Measurements from ENCODE around the gene RIPK4. TPM values are rescaled to one million over a fixed set of nuclear protein-coding genes. Genes with fewer than 3 reads are reported as not detected.

Gene RIPK4
- total and polyA plus RNA-seq, 7 experiments from 2014 or later: 0.24 to 2.2 (median 0.41) TPM; not detected in 1

GRCh38 chr21:41765973-41766882, 624 bp downstream of the RIPK4 start:
- peak overlapping the region in 9 of 10 donors; percentile 45 to 97 (median 69) for H3K4me3 Mint-ChIP-seq
- peaks cover 8 to 35% of the 10 kb centered on the region in 2 donors for H3K27me3 ChIP-seq (ENCODE audit: control insufficient read depth in 2 of 2, insufficient read depth in 2 of 2, low read length in 2 of 2)
- no peak for ATAC-seq
- POLR2A ChIA-PET: no interaction called here
- peaks cover 0 to 5% (median 3%) of the 10 kb centered on the region in 5 donors for H3K36me3 Mint-ChIP-seq
- DNase-seq: no peak
- peaks cover 0 to 6% (median 0%) of the 10 kb centered on the region in 11 donors for H3K9me3 Mint-ChIP-seq
- H3K4me3 ChIP-seq (ENCODE audit: low read length): peak overlapping the region; percentile 15
- H3K36me3 ChIP-seq (ENCODE audit: control insufficient read depth in 2 of 3, insufficient read depth in 3 of 3, low read length in 3 of 3): no peaks in the 10 kb centered on the region
- CTCF ChIA-PET: interaction anchor here (0.6 kb wide), 1 partner anchor 35 kb away, joined by 3 read pairs; no protein-coding TSS in a partner anchor
- H3K4me1 Mint-ChIP-seq: peaks cover 26 to 43% (median 34%) of the 10 kb centered on the region in 7 donors
- H3K27ac Mint-ChIP-seq: peak overlapping the region in 1 of 9 donors; percentile 45
- peaks cover 11 to 38% of the 10 kb centered on the region in 2 donors for H3K4me1 ChIP-seq (ENCODE audit: control insufficient read depth in 2 of 2, insufficient read depth in 2 of 2, low read length in 2 of 2)
- H3K9me3 ChIP-seq (ENCODE audit: control insufficient read depth in 2 of 3, low read length in 3 of 3): no peaks in the 10 kb centered on the region
- H3K27me3 Mint-ChIP-seq: peaks cover 64 to 89% (median 73%) of the 10 kb centered on the region in 5 donors
- intact Hi-C loops (cut with micrococcal nuclease): loop anchor here in 1 of 2 donors (5.0 kb wide), 1 partner anchor 111 kb away; the partner anchor contains the start of gene PRDM15
- H3K27ac ChIP-seq (ENCODE audit: low read depth, low read length): no peak overlapping the region

- CTCF ChIA-PET: interaction anchor here (0.6 kb wide), 1 partner anchor 36 kb away, joined by 3 read pairs; no protein-coding TSS in a partner anchor
These were observed 1.4 kb downstream of the RIPK4 start for GRCh38 chr21:41765420-41765821.

DNA sequence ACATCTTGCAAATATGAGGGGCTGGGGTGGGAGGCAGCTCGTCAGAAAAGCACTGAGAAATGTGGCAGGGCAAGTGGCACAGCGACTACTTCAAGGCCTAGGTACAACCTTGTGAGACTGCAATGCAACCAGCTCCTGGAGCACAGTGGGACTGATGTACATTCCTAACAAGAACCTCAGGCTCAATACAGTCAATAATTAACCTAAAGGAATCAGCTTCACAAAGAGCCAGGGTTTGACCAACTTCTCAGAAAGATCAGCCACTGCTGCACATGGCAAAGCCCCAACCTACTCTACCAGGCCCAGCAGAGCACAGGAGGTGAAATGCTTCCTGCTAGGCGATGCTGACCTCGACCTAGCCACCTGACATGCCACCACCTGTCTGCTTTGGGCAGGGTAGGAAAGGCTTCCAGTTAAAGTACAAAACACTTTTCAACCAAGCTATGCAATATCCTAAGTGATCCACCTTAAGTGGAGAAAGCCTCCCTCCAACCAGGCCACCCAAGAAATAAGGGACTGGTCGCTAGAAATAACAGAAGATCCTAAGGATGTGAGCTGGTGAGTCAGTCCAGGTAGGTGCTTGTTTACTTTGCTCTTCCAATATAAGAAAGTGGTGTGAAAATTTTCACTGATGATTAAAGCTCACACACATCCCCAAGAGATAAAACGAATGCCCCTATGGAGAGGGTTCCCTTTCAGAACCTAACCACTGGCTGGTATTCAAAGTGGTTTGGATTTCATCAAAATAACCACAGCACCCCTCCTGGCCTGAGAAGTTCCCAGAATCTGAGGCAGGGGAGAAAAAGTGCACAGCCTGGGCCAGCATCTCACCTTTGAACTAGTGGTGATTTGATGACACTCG, 2.1 kb downstream of the RIPK4 start:
- ATAC-seq (no peak), DNase-seq (no peak)
- CTCF ChIA-PET: no interaction called here
- H3K36me3 Mint-ChIP-seq: peaks cover 0 to 10% (median 3%) of the 10 kb centered on the region in 5 donors
- H3K27me3 ChIP-seq (ENCODE audit: control insufficient read depth in 2 of 2, insufficient read depth in 2 of 2, low read length in 2 of 2): peaks cover 8 to 39% of the 10 kb centered on the region in 2 donors
- H3K27ac Mint-ChIP-seq: no peak overlapping the region
- no peaks in the 10 kb centered on the region for H3K36me3 ChIP-seq (ENCODE audit: control insufficient read depth in 2 of 3, insufficient read depth in 3 of 3, low read length in 3 of 3)
- peaks cover 25 to 55% (median 42%) of the 10 kb centered on the region in 7 donors for H3K4me1 Mint-ChIP-seq
- no peak overlapping the region for H3K27ac ChIP-seq (ENCODE audit: low read depth, low read length)
- intact Hi-C loops (cut with micrococcal nuclease): loop anchor here in 1 of 2 donors (5.0 kb wide), 1 partner anchor 113 kb away; the partner anchor contains the start of gene PRDM15
- H3K9me3 ChIP-seq (ENCODE audit: control insufficient read depth in 2 of 3, low read length in 3 of 3): no peaks in the 10 kb centered on the region
- POLR2A ChIA-PET: no interaction called here
- H3K27me3 Mint-ChIP-seq: peaks cover 65 to 87% (median 77%) of the 10 kb centered on the region in 5 donors
- no peak overlapping the region for H3K4me3 ChIP-seq (ENCODE audit: low read length)
- H3K4me3 Mint-ChIP-seq: peak overlapping the region in 8 of 10 donors; percentile 25 to 87 (median 54)
- peaks cover 0 to 6% (median 0%) of the 10 kb centered on the region in 11 donors for H3K9me3 Mint-ChIP-seq
- peaks cover 11 to 38% of the 10 kb centered on the region in 2 donors for H3K4me1 ChIP-seq (ENCODE audit: control insufficient read depth in 2 of 2, insufficient read depth in 2 of 2, low read length in 2 of 2)

More at GRCh38 chr21:41765420-41765821, 1.4 kb downstream of the RIPK4 start:
- H3K4me1 ChIP-seq (ENCODE audit: control insufficient read depth in 2 of 2, insufficient read depth in 2 of 2, low read length in 2 of 2): peaks cover 11 to 38% of the 10 kb centered on the region in 2 donors
- Mint-ChIP-seq H3K27ac (peak overlapping the region in 1 of 9 donors; percentile 45), H3K4me3 (peak overlapping the region in 8 of 10 donors; percentile 49 to 87 (median 62)), H3K27me3 (peaks cover 64 to 90% (median 77%) of the 10 kb centered on the region in 5 donors), H3K4me1 (peaks cover 26 to 51% (median 42%) of the 10 kb centered on the region in 7 donors), H3K9me3 (peaks cover 0 to 6% (median 0%) of the 10 kb centered on the region in 11 donors), H3K36me3 (peaks cover 0 to 5% (median 3%) of the 10 kb centered on the region in 5 donors)
- intact Hi-C loops (cut with micrococcal nuclease): loop anchor here in 1 of 2 donors (5.0 kb wide), 1 partner anchor 112 kb away; the partner anchor contains the start of gene PRDM15
- H3K4me3 ChIP-seq (ENCODE audit: low read length): no peak overlapping the region
- H3K27ac ChIP-seq (ENCODE audit: low read depth, low read length): no peak overlapping the region
- no peaks in the 10 kb centered on the region for H3K9me3 ChIP-seq (ENCODE audit: control insufficient read depth in 2 of 3, low read length in 3 of 3)
- DNase-seq: no peak
- POLR2A ChIA-PET: no interaction called here
- ATAC-seq: no peak
- peaks cover 8 to 39% of the 10 kb centered on the region in 2 donors for H3K27me3 ChIP-seq (ENCODE audit: control insufficient read depth in 2 of 2, insufficient read depth in 2 of 2, low read length in 2 of 2)
- H3K36me3 ChIP-seq (ENCODE audit: control insufficient read depth in 2 of 3, insufficient read depth in 3 of 3, low read length in 3 of 3): no peaks in the 10 kb centered on the region

DNA sequence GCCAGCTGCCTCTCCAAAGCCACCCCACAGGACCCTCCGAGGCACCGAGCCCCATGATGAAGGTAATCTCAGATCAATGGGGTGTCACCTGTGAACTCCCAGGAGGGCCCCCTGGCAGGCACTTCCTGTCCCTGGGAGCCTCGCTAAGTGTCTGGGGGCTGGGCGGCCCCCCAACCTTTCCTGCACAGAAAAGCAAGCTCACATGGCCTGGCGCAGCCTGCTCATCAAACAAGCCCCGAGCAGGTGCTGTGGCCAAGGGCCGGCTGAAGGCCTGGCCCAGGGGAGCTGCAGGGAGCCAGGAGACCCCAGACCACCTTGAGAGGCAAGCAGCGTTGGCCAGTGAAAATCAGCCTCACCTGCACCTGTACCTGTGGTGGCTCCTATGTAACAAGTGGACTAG, 2.9 kb downstream of the RIPK4 start:
- POLR2A ChIA-PET: no interaction called here
- Mint-ChIP-seq H3K27ac (no peak overlapping the region), H3K4me3 (no peak overlapping the region), H3K4me1 (peaks cover 22 to 53% (median 41%) of the 10 kb centered on the region in 7 donors), H3K27me3 (peaks cover 68 to 84% (median 77%) of the 10 kb centered on the region in 5 donors), H3K9me3 (peaks cover 0 to 6% (median 0%) of the 10 kb centered on the region in 11 donors), H3K36me3 (peaks cover 0 to 10% (median 3%) of the 10 kb centered on the region in 5 donors)
- peaks cover 11 to 35% of the 10 kb centered on the region in 2 donors for H3K4me1 ChIP-seq (ENCODE audit: control insufficient read depth in 2 of 2, insufficient read depth in 2 of 2, low read length in 2 of 2)
- intact Hi-C loops (cut with micrococcal nuclease): no loop called here
- no peak overlapping the region for H3K27ac ChIP-seq (ENCODE audit: low read depth, low read length)
- no peak overlapping the region for H3K4me3 ChIP-seq (ENCODE audit: low read length)
- peaks cover 8 to 39% of the 10 kb centered on the region in 2 donors for H3K27me3 ChIP-seq (ENCODE audit: control insufficient read depth in 2 of 2, insufficient read depth in 2 of 2, low read length in 2 of 2)
- H3K9me3 ChIP-seq (ENCODE audit: control insufficient read depth in 2 of 3, low read length in 3 of 3): no peaks in the 10 kb centered on the region
- ATAC-seq: no peak
- no peak for DNase-seq
- CTCF ChIA-PET: no interaction called here
- H3K36me3 ChIP-seq (ENCODE audit: control insufficient read depth in 2 of 3, insufficient read depth in 3 of 3, low read length in 3 of 3): no peaks in the 10 kb centered on the region

DNA sequence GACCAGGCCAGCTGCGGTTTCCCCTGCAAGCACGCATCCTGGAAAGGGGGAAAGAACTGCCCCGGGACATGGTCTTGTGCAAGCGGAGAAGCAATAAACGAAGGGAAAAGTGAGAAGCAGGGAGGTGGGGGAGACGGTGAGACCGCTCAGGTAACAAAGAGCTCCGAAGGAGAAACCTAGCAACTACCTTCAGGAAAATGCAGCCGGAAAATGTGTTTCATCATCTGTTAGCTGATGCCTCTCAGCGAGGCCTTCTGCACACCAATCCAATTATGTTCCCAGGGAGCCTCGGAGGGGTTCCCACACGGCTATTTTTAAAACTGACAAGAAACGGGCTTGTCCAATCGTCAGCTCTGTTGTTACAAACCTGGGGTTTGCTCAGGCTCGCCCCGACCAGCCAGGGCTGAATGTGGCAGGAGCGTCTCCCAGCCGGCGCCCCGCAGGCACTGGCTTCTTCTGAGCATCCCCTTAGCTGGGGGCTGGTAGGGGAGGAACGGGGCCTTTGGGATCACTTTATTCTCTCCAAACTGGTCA, 3.4 kb downstream of the RIPK4 start:
- no peak overlapping the region for H3K27ac Mint-ChIP-seq
- Histone ChIP-seq H3K27ac (ENCODE audit: low read depth, low read length) (no peak overlapping the region), H3K4me1 (ENCODE audit: control insufficient read depth in 2 of 2, insufficient read depth in 2 of 2, low read length in 2 of 2) (peaks cover 11 to 31% of the 10 kb centered on the region in 2 donors), H3K27me3 (ENCODE audit: control insufficient read depth in 2 of 2, insufficient read depth in 2 of 2, low read length in 2 of 2) (peaks cover 7 to 39% of the 10 kb centered on the region in 2 donors), H3K9me3 (ENCODE audit: control insufficient read depth in 2 of 3, low read length in 3 of 3) (no peaks in the 10 kb centered on the region), H3K36me3 (ENCODE audit: control insufficient read depth in 2 of 3, insufficient read depth in 3 of 3, low read length in 3 of 3) (no peaks in the 10 kb centered on the region), H3K4me3 (ENCODE audit: low read length) (no peak overlapping the region)
- peak overlapping the region in 1 of 10 donors; percentile 13 for H3K4me3 Mint-ChIP-seq
- peaks cover 64 to 79% (median 71%) of the 10 kb centered on the region in 5 donors for H3K27me3 Mint-ChIP-seq
- intact Hi-C loops (cut with micrococcal nuclease): no loop called here
- CTCF ChIA-PET: no interaction called here
- POLR2A ChIA-PET: interaction anchor here (0.5 kb wide), 1 partner anchor 17 kb away, joined by 3 read pairs; no protein-coding TSS in a partner anchor
- no peak for DNase-seq
- peaks cover 0 to 10% (median 3%) of the 10 kb centered on the region in 5 donors for H3K36me3 Mint-ChIP-seq
- no peak for ATAC-seq
- H3K4me1 Mint-ChIP-seq: peaks cover 16 to 47% (median 35%) of the 10 kb centered on the region in 7 donors
- peaks cover 0 to 6% (median 0%) of the 10 kb centered on the region in 11 donors for H3K9me3 Mint-ChIP-seq
